HepG2 (cell line): ENCODE results near the gene EBF4. TPM values are rescaled to one million over a fixed set of nuclear protein-coding genes. Genes with fewer than 3 reads are reported as not detected.
A peak's percentile ranks its signal among the peaks of the same experiment; 100 is the strongest.

Experiments
- CAMTA2 ChIP-seq: sonication (generic); formaldehyde crosslinking; IDR thresholded peaks from 2 replicates; pipeline ENCODE4 v1.4.0; 2020; ENCODE audit warnings: mild to moderate bottlenecking, missing genetic modification reagents, borderline replicate concordance
- CREBL2 ChIP-seq: sonication (generic); formaldehyde crosslinking; IDR thresholded peaks from 2 replicates; pipeline ENCODE4 v1.8.1; 2023; ENCODE audit warnings: missing genetic modification reagents, mild to moderate bottlenecking, borderline replicate concordance
- GPBP1L1 ChIP-seq: sonication (generic); formaldehyde crosslinking; IDR thresholded peaks from 2 replicates; pipeline ENCODE4 v1.5.0; 2020; ENCODE audit warnings: mild to moderate bottlenecking, missing genetic modification reagents
- KDM1A ChIP-seq: IDR thresholded peaks from 2 replicates; pipeline ENCODE4 v1.6.1; 2016; ENCODE audit warnings: missing compliant biosample characterization
- MLLT10 ChIP-seq: sonication (generic); formaldehyde crosslinking; IDR thresholded peaks from 2 replicates; pipeline ENCODE4 v1.4.0; 2020; ENCODE audit warnings: missing genetic modification reagents
- NCOA2 ChIP-seq: sonication (generic); formaldehyde crosslinking; IDR thresholded peaks from 2 replicates; pipeline ENCODE4 v1.8.0; 2022; ENCODE audit warnings: inconsistent platforms
- NFIB ChIP-seq: sonication (generic); formaldehyde crosslinking; IDR thresholded peaks from 2 replicates; pipeline ENCODE4 v1.9.0; 2021; ENCODE audit warnings: missing genetic modification reagents, mild to moderate bottlenecking, borderline replicate concordance
- ZNF234 ChIP-seq: sonication (generic); formaldehyde crosslinking; conservative IDR thresholded peaks from 2 replicates; pipeline ENCODE4 v1.5.1; 2020; ENCODE audit warnings: mild to moderate bottlenecking, missing genetic modification reagents
- ZNF513 ChIP-seq: sonication (generic); formaldehyde crosslinking; conservative IDR thresholded peaks from 2 replicates; pipeline ENCODE4 v1.5.0; 2020; ENCODE audit warnings: missing genetic modification reagents
- ZNF775 ChIP-seq: sonication (generic); formaldehyde crosslinking; IDR thresholded peaks from 2 replicates; pipeline ENCODE4 v1.4.0; 2020; ENCODE audit warnings: missing genetic modification reagents, mild to moderate bottlenecking, moderate library complexity, borderline replicate concordance
- polyA plus RNA-seq, 8 experiments: library from polyadenylated mRNA; depleted of rRNA in 3 of 8; stranded (reverse) in 7 of 8; unstranded in 1 of 8; fragments of >200 nt; fragmentation: Illumina TruSeq in 4 of 8; extraction: Trizol in 4 of 8; gene quantifications; 2 replicates each; pipeline versions ENCODE4 v1.2.1 to v1.2.3, GENCODE V29; 2011 to 2016; ENCODE audit warnings: low read depth in 4 of 8, missing spikeins in 1 of 8, mixed read lengths in 1 of 8; ENCODE audit not compliant: insufficient read depth in 1 of 8
- total RNA-seq, 5 experiments: library from RNA; depleted of rRNA; stranded (reverse); fragments of >200 nt; fragmentation: Illumina TruSeq; extraction: Trizol; gene quantifications; 2 replicates each; pipeline ENCODE4 v1.2.3, GENCODE V29; 2016; ENCODE audit warnings: low read depth in 1 of 5
- TF ChIP-seq, protein P1 (sequence below): sonication (generic); formaldehyde crosslinking; IDR thresholded peaks from 2 replicates; pipeline ENCODE4 v1.4.0; 2020; ENCODE audit warnings: mild to moderate bottlenecking, missing genetic modification reagents
- TF ChIP-seq, protein P2 (sequence below): conservative IDR thresholded peaks from 2 replicates; pipeline ENCODE4 v1.6.1; 2018; ENCODE audit warnings: missing genetic modification reagents
- TF ChIP-seq, protein P3 (sequence below): sonication (generic); formaldehyde crosslinking; IDR thresholded peaks from 2 replicates; pipeline ENCODE4 v1.4.0; 2020; ENCODE audit warnings: mild to moderate bottlenecking, missing genetic modification reagents, borderline replicate concordance

EBF4 gene
- total and polyA plus RNA-seq, 2 of the 13 experiments (the other 11 are each of a cell fraction or from before 2014, with no cell fraction given) = 0.84 to 2.2 TPM

- peak; percentile 21; the same call in 1 of the 2 replicates for TF ChIP-seq NFIB
- TF ChIP-seq, protein P1, sequence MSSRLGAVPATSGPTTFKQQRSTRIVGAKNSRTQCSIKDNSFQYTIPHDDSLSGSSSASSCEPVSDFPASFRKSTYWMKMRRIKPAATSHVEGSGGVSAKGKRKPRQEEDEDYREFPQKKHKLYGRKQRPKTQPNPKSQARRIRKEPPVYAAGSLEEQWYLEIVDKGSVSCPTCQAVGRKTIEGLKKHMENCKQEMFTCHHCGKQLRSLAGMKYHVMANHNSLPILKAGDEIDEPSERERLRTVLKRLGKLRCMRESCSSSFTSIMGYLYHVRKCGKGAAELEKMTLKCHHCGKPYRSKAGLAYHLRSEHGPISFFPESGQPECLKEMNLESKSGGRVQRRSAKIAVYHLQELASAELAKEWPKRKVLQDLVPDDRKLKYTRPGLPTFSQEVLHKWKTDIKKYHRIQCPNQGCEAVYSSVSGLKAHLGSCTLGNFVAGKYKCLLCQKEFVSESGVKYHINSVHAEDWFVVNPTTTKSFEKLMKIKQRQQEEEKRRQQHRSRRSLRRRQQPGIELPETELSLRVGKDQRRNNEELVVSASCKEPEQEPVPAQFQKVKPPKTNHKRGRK (CRISPR knock-in tag) = peak; percentile 35; the same call in 1 of the 2 replicates
- TF ChIP-seq MLLT10 = no peak
- 0 out of 2 replicates have a peak, but pooled peaks have one; percentile 48 for TF ChIP-seq ZNF234 (CRISPR knock-in tag)
- no peak; the same call in 1 of the 2 replicates for TF ChIP-seq NCOA2
- peak; percentile 80; the same call in 1 of the 2 replicates for TF ChIP-seq ZNF775
- no peak for TF ChIP-seq ZNF513 (CRISPR knock-in tag)
- peak; percentile 63; the same call in 1 of the 2 replicates for TF ChIP-seq CREBL2 (CRISPR knock-in tag)
- TF ChIP-seq KDM1A (CRISPR knock-in tag) = no peak
- TF ChIP-seq, protein P2, sequence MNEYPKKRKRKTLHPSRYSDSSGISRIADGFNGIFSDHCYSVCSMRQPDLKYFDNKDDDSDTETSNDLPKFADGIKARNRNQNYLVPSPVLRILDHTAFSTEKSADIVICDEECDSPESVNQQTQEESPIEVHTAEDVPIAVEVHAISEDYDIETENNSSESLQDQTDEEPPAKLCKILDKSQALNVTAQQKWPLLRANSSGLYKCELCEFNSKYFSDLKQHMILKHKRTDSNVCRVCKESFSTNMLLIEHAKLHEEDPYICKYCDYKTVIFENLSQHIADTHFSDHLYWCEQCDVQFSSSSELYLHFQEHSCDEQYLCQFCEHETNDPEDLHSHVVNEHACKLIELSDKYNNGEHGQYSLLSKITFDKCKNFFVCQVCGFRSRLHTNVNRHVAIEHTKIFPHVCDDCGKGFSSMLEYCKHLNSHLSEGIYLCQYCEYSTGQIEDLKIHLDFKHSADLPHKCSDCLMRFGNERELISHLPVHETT (CRISPR knock-in tag) = peak; percentile 19; the same call in 1 of the 2 replicates
- TF ChIP-seq CAMTA2 = no peak
- TF ChIP-seq, protein P3, sequence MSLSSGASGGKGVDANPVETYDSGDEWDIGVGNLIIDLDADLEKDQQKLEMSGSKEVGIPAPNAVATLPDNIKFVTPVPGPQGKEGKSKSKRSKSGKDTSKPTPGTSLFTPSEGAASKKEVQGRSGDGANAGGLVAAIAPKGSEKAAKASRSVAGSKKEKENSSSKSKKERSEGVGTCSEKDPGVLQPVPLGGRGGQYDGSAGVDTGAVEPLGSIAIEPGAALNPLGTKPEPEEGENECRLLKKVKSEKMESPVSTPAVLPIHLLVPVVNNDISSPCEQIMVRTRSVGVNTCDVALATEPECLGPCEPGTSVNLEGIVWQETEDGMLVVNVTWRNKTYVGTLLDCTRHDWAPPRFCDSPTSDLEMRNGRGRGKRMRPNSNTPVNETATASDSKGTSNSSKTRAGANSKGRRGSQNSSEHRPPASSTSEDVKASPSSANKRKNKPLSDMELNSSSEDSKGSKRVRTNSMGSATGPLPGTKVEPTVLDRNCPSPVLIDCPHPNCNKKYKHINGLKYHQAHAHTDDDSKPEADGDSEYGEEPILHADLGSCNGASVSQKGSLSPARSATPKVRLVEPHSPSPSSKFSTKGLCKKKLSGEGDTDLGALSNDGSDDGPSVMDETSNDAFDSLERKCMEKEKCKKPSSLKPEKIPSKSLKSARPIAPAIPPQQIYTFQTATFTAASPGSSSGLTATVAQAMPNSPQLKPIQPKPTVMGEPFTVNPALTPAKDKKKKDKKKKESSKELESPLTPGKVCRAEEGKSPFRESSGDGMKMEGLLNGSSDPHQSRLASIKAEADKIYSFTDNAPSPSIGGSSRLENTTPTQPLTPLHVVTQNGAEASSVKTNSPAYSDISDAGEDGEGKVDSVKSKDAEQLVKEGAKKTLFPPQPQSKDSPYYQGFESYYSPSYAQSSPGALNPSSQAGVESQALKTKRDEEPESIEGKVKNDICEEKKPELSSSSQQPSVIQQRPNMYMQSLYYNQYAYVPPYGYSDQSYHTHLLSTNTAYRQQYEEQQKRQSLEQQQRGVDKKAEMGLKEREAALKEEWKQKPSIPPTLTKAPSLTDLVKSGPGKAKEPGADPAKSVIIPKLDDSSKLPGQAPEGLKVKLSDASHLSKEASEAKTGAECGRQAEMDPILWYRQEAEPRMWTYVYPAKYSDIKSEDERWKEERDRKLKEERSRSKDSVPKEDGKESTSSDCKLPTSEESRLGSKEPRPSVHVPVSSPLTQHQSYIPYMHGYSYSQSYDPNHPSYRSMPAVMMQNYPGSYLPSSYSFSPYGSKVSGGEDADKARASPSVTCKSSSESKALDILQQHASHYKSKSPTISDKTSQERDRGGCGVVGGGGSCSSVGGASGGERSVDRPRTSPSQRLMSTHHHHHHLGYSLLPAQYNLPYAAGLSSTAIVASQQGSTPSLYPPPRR = peak; percentile 58; the same call in 1 of the 2 replicates
- no peak for TF ChIP-seq GPBP1L1 (CRISPR knock-in tag)
These were observed 39.6 kb upstream of the EBF4 start (continued) for GRCh38 chr20:2652724-2653555.
